HG03432 (cell line): ENCODE measurements around the gene FOXF2.

Experiments
- ATAC-seq: cut with Tn5 transposase; IDR thresholded peaks from one replicate; pipeline ENCODE4 v1.9.1; 2021; ENCODE audit warnings: mild to moderate bottlenecking, moderate library complexity; ENCODE audit not compliant: unreplicated experiment

The FOXF2 gene

DNA sequence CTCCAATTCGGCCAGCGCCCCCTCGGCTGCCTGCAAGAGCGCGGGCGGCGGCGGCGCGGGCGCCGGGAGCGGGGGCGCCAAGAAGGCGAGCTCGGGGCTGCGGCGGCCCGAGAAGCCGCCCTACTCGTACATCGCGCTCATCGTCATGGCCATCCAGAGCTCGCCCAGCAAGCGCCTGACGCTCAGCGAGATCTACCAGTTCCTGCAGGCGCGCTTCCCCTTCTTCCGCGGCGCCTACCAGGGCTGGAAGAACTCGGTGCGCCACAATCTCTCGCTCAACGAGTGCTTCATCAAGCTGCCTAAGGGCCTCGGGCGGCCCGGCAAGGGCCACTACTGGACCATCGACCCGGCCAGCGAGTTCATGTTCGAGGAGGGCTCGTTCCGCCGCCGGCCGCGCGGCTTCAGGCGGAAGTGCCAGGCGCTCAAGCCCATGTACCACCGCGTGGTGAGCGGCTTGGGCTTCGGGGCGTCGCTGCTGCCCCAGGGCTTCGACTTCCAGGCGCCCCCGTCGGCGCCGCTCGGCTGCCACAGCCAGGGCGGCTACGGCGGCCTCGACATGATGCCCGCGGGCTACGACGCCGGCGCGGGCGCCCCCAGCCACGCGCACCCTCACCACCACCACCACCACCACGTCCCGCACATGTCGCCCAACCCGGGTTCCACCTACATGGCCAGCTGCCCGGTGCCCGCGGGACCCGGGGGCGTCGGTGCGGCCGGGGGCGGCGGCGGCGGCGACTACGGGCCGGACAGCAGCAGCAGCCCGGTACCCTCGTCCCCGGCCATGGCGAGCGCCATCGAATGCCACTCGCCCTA lies 963 bp downstream of the FOXF2 start:
- ATAC-seq: no peak

DNA sequence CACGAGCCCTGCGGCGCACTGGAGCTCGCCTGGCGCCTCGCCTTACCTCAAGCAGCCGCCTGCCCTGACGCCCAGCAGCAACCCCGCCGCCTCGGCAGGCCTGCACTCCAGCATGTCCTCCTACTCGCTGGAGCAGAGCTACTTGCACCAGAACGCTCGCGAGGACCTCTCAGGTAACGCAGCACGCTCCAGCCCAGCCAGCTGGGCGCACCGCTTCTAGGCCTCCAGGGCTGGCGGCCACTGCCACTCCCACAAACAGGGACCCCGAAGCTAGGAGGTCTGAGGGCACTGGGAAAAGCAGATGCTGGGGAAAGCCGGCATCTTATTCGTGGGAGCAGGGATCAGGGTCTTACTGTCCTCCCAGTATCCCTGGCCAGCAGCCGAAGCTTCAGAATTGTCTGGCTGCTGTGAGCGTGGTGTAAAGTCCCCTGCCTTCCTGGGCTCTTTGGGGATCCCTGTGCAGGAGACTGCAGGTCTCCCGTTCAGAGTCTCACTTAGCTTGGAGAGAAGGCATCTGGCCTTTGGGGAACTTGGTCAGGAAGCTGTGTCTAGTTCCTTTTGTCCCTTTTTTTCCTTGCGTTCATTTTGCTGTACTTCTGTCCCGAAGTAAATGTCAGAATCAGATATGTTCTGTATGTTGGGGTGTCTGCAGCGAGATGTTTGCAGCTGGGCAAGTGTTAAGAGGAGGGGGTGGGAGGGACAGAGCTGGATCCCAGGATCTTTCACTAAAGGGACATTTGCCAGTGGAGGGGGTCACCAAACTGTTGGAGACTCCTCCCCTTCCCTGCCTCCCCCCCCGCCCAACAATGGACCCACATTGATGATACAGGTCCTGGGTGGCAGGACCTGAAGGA lies 1.8 kb downstream of the FOXF2 start:
- ATAC-seq: no peak

DNA sequence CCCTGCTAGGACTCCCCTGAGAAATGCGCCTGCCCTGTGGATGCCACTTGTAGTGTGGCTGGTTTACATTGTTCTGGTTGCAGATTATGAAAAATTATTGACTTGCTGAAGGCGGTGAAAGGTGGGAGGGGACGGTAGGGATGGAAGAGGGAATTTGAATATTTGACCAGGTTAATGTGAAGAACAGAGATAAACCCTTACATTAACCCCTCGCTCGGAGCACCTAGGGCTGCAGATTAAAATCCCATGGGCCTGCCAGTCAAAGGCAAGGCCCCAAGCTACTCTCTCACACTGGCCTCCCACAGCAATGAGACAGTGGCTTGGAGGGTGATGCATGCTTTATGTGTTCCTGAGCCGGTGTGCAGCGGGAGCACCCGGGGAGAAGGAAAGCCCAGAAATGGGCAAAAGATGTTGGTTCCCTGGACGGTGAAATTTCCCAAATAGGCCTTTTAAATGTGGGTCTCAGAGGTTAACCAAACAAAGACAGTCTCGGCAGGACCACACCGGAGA lies 2.5 kb downstream of the FOXF2 start:
- ATAC-seq: no peak

DNA sequence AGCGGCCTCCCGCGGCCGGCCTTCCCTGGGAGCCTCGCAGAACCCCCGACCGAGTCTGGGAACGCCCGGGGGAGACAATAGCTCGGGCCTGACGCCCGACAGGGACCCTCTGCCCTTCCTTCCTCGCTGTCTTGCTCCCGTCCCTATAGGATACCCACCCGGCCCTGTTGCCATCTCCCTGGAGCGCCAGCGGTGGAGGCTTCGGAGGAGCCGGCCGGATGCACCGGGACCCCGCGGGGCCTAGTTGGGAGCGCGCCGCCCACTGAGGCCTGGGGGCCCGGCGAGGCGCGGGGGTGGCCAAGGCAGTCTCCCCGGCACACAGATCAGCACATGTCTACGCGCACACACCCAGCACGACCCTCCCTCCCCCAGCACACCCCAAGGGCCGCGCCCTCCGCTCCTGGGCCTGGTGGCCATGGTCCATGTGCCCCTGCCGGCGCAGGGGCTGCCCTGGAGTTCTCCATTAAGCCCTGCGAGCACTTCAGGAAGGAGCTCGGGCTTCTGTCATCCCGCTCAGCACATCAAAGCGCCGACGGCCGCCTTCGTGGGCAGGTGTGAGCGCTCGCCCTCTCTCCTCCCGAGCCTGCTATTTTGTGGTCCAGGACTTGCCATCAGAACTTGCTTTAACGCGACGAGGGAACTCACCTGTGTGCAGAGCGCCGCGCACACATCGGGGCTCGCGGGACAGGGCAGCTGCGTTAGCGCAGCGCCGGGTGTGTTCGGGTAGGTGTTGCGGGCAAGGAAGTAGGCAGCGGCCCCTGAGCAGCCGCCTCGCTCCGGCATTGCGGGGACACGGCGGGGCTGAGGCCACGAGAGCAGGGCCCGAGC lies 3.7 kb downstream of the FOXF2 start:
- ATAC-seq: no peak

DNA sequence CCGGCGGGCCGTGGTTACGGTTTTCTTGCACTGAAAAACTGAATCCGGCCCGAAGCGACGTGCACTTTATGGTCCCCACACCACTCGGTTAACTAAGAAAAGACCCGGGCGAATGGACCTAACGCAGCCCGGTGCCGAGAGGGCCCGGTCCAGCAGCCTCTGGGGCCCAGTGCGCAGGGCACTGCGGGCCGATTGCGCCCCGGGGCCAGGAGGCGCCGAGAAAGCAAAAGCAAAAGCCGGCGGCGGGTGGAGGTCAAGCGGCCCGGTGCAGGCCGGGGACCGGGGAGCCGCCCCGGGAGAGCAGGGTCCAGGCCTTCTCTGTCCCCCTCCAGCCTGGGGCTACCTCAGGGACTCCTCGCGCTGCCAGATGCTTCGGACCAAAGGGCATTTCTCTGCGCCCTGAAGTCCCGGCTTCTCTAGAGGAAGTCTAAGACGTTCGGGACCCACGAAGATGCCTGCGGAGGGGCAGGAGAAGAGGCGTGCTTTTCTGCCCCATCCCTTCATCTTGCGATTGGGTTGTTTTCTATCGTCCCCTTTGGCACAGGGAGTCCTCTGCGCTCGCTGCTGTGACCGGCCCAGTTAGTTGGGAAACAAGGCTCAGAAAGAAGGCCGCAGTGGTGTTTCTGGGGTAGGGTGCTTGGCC lies 4.4 kb downstream of the FOXF2 start:
- ATAC-seq: no peak

DNA sequence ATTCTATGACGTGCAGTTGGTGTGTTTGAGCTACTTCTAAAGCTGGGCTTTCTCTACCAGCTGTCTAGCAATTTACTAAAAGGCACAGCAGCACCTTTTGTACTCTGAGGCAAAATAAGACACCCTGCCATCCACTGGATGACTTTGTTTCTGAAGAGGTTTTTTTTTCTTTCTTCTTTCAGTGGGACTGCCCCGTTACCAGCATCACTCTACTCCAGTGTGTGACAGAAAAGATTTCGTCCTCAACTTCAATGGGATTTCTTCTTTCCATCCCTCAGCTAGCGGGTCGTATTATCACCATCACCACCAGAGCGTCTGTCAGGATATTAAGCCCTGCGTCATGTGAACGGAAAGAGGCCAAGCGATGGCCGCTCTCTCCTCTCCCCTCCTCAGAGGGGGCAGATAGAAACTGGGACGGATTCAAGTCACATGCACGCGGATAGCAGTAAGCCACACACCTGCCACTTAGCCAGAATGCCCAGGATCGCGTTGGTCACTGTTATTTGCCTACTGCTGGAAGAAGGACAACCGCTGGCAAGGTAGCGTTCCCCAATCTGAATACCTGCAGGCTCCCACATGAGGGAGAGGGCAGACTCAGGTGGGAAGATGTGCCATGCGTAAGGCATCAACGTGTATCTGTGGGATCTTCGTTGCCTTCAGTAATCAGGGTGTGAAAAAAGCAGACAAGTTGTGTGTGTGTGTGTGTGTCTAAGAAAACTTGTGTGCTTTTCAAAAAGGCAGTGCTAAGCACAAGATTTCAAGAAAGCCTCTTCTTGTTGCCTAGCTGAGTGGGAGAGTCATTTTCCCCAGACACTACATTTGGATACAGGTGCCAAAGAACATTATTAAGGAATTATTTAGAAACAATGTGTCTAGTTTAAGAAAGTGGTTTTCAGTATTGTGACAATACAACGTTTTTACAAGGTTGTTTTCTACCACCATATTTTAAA lies 5.4 kb downstream of the FOXF2 start:
- ATAC-seq: no peak

DNA sequence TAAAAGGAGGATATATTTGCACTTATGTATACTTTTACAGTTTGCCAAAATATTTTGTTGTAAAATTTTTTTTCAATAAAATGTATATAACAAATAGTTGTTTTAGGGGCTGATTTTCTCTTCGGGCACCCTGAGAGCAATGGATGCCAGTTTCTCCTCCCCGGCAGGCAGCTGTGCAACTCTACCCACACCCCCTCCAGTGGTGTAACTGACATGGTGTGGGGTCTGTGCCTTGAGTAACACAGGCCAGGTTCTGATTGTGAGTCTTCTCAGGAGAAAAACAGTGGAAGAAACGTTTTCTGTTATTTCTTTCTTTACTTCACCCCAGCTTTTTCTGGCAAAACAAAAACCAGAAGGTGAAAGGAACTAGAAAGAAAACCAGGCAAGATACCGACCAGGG lies 6.1 kb downstream of the FOXF2 start:
- ATAC-seq: no peak

DNA sequence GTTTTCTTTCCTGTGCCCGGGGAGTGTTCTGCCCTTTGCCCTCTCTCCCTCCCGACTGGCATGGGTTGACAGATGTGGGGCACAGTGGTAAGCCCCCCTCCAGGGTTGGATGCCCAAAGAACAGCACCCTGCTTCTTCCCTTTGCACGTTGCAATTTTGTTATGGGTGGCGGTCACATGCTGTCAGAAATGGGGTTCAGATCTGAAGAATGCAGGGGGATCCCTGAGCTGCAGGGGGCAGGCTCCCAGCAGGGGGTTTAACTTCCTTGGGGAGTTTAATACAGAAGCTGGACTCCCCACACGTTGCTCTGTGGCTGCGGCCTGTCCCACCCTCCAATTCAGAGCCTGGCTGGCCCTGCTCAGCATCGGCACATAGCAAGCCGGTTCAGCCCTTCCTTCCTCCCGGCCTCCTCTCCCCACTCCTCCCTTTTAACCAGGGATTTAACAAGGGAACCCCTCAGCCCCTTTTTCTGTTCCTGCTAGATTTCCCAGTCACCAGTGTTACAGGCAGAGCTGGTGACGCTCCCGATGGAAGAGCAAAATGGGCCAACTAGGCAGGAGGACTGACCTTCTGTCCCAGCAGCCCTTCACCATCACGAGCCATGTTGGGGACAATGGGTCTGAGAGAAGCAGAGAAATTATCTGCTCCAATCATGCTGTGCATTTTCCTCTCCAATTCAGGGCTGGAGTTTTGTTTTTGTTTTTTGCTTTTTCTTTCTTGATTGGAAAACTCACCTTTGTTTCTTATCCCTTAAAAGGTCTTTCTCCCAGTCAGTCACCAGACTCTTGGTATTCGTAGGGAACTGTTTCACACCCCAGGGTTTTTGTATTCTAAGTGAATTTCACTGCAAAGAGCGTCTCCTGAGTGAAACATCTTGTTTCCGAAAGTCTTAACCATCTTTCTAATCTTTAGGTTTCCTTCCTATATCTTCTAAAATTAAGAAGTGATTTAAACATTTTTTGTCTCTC lies 6.8 kb downstream of the FOXF2 start:
- ATAC-seq: no peak

DNA sequence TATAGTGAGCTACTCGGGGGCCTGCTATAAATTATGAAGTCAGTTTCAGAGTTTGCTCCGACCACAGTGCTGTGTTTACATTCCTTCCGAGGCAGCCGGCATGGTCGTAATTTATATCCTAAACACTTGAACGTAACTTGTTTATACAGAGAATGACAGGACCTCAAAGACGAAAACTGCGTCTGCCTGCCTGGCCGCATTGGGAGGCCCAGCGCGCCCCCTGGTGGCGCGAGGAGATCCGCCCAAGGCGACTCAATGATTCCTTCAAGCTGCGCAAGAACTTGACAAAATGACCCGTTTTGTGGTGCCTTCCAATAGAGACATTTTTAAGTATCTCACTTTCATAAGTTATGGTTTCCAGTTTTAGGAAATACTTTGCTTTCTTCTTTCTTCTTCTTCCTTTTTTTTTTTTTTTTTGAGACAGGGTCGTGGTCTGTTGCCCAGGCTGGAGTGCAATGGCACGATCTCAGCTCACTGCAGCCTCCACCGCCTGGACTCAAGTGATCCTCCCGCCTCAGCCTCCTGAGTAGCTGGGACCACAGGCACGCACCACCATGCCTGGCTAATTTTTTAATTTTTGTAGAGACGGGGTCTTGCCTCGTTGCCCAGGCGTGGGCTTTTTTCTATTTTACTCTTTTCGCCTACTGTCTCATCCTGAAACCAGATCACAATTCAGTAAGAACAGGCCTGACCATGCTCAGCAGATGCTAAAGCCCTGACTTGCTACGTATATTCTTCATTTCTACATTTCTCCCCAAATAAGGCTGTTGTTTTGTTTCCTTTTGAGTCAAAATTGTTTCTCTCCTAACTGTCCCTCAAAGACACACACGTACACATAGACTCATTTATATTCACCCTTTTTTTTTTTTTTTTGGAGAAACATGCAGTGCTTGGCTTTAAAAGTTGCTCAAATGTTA lies 7.8 kb downstream of the FOXF2 start:
- peak; percentile 64 for ATAC-seq

DNA sequence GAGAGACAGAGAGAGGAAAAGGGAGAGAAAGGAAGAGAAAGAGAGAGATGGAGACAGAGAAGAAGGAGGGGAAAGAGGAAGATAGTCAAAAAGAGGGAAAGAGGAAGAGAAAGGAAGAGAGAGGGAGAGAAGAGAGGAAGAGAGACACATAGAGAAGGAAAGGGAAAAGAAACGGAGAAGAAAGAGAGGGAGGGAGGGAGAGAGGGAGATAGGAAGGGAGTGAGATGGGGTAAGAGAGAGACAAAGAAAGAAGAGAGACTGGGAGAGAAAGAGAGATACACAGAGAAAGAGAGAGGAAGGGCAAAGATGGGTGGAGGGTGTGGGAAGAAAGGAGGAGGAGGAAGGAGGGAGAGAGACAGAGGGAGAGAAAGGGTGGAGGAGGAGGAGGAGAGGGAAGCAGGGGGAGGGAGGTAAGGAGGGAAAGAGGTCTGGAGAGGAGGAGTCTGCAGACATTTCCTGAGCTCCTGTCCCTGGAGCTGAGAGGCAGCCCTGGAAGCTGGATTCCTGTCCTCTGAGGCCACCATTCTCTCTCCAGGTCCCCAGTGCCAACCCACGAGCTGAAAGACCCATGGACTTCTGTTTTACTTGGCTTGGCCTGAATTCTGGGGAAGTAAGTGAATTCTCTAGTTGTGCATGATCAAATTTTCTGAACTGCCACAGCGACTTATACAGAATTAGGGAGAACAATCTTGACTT lies 9.9 kb downstream of the FOXF2 start:
- no peak for ATAC-seq

DNA sequence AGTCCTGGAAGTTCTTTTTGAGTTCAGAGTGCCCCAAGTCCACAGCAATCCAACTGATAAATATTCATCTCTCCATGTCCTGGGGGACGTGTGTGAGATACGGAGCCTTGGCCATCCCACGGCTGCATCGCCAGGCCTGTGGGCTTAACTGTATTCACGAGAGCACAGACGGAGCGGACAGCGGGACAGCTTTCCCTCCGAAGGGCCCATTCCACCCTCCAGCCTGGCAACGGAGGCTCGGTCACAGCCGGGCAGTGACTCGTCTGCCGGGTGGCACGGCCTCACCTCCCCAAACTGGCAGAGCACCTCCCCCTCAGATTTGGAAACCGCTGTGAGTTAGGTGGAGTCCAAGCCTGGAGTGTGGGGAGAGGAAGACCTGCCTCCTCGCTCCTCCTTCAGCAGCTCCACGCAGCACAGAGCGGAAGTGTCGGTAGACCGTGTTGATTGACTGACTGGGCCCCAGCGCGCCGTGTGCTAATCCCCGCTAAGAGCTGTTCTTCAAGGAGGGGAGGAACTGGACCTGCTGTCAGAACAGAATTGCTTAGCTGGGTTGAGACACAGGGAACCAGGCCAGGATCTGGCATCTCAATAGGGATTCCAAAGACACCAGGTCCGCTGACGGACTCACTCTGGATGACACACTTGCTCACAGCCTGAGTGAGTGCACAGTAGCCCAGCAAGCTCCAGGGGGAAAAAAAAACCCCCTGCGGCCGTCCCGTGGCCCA lies 10.9 kb downstream of the FOXF2 start:
- no peak for ATAC-seq

DNA sequence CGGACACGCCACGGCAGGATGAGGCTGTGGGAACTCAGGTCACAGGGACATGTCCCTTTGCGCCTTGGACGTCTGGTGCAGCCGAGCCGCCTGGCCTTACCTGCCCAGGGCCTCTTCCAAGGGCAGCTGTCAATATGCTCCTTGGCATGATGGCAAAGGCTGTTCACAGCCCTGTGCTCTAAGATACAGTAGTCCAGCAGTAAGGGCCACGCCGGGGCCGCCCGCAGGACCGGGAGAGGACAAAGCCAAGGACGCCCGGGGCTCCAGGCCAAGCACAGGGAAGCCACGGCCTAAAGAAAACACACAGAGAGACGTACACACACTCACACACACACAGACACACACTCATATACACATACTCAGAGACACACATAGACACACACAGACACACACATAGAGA lies 13.0 kb downstream of the FOXF2 start:
- ATAC-seq: no peak

DNA sequence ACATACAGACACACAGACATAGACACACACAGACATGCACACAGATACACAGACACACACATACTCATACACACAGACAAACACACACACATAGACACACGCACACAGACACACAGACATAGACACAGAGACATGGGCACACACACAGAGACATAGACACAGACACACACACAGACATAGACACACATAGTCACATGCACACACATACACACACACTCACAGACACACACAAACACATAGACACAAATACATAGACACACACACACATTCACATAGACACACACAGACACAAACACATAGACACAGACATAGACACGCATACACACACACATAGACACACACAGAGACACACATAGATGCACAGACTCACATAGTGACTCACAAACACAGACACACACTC lies 13.5 kb downstream of the FOXF2 start:
- no peak for ATAC-seq

DNA sequence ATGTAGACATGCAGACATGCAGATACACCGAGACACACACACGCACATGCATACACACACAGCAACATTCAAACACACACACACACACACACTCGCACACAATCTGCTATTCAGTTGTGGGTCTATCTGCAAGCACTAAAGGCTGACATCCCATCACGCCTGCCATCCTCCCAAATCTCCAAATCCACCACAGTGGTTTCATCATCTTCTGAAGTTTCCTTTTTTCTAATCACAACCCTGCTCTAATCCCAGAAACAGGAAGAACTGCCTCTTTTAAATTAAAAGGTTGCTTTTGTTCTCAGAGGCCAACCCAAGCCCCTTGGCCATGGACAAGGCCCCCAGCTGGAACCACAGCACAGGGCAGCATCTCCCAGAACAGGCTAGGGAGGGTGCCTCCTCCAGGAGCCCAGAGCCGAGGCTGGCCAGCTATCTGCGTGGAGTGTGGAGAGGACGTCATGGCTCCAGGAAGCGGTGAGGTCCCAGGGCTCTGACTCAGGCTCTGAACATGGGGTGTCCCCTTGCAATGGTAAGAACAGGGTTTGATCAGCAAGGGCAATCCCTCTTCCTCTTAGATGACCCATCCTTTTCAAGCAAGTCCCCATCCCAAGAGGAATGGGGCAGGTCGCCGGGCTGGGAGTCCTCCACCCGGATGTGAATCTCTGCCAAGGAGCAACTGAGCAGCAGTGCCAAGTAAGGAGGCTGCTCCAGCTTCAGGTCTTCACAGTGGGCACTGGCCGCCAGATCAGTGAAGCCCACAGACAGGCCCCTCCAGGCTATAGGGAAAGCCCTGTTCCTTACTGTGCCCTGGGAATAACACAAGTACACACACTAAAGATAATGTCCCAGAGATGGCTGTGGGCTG lies 14.7 kb downstream of the FOXF2 start:
- no peak for ATAC-seq

DNA sequence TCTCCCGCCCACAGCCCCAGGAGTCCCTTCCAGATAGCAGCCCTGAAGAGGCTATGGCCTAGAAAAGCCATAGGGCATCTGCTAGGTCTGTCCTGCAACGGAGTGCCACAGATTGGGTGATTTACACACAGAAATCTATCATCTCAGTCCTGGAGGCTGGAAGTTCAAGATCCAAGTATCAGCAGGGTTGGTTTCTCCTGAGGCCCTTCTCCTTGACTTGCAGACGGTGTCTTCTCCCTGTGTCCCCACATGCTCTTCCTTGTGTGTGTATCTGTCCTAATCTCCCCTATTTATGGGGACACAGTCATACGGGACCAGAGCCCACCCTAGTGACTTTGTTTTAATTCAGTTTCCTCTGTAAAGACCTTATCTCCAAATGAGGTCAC lies 15.3 kb downstream of the FOXF2 start:
- no peak for ATAC-seq
